HepG2 (cell line): ENCODE measurements around the gene LEAP2. TPM values are rescaled to one million over a fixed set of nuclear protein-coding genes. Genes with fewer than 3 reads are reported as not detected.

ENCODE experiments used
- ATRX ChIP-seq: sonication (generic); formaldehyde crosslinking; IDR thresholded peaks from 2 replicates; pipeline ENCODE4 v1.4.0; 2020; ENCODE audit warnings: missing genetic modification reagents, borderline replicate concordance
- BCL6 ChIP-seq: IDR thresholded peaks from 2 replicates; pipeline ENCODE4 v1.6.1; 2016; ENCODE audit warnings: missing genetic modification reagents, missing compliant biosample characterization
- CCDC6 ChIP-seq: sonication (generic); formaldehyde crosslinking; IDR thresholded peaks from 2 replicates; pipeline ENCODE4 v1.8.1; 2022; ENCODE audit warnings: mild to moderate bottlenecking, missing genetic modification reagents, moderate library complexity
- CHD2 ChIP-seq: IDR thresholded peaks from 2 replicates; pipeline ENCODE4 v1.6.1; 2011; ENCODE audit warnings: low read depth, low read length, improper control_type of control experiment
- HNF4G ChIP-seq, 2 experiments: sonication (generic) in 1 of 2; formaldehyde crosslinking in 1 of 2; IDR thresholded peaks; 2 replicates each; pipeline versions ENCODE4 v1.4.0 to v1.6.1; 2011 to 2020; ENCODE audit warnings: borderline replicate concordance in 2 of 2, low read depth in 2 of 2, mild to moderate bottlenecking in 2 of 2, low read length in 1 of 2, missing genetic modification reagents in 1 of 2, moderate library complexity in 1 of 2
- MBD4 ChIP-seq: IDR thresholded peaks from 2 replicates; pipeline ENCODE4 v1.6.1; 2012; ENCODE audit warnings: low read length, inconsistent platforms, borderline replicate concordance
- MYNN ChIP-seq: sonication (generic); formaldehyde crosslinking; IDR thresholded peaks from 2 replicates; pipeline ENCODE4 v1.4.0; 2020; ENCODE audit warnings: mild to moderate bottlenecking, low read depth, missing genetic modification reagents
- NFE2 ChIP-seq: sonication (generic); formaldehyde crosslinking; IDR thresholded peaks from 2 replicates; pipeline ENCODE4 v1.4.0; 2020; ENCODE audit warnings: missing genetic modification reagents
- NPAS2 ChIP-seq: sonication (generic); formaldehyde crosslinking; IDR thresholded peaks from 2 replicates; pipeline ENCODE4 v1.8.0; 2022; ENCODE audit warnings: mild to moderate bottlenecking, missing genetic modification reagents, borderline replicate concordance
- TAF1 ChIP-seq: sonication (generic); formaldehyde crosslinking; IDR thresholded peaks from 2 replicates; pipeline ENCODE4 v1.4.0; 2020; ENCODE audit warnings: missing genetic modification reagents
- TEAD2 ChIP-seq: sonication (generic); formaldehyde crosslinking; IDR thresholded peaks from 2 replicates; pipeline ENCODE4 v1.9.0; 2021; ENCODE audit warnings: missing genetic modification reagents
- ZNF225 ChIP-seq: sonication (generic); formaldehyde crosslinking; IDR thresholded peaks from 2 replicates; pipeline ENCODE4 v1.4.0; 2020; ENCODE audit warnings: mild to moderate bottlenecking, missing genetic modification reagents
- ZSCAN21 ChIP-seq: sonication (generic); formaldehyde crosslinking; IDR thresholded peaks from 2 replicates; pipeline ENCODE4 v1.8.0; 2022; ENCODE audit warnings: mild to moderate bottlenecking, missing genetic modification reagents, moderate library complexity, borderline replicate concordance
- polyA plus RNA-seq, 8 experiments: library from polyadenylated mRNA; depleted of rRNA in 3 of 8; stranded (reverse) in 7 of 8; unstranded in 1 of 8; fragments of >200 nt; fragmentation: Illumina TruSeq in 4 of 8; extraction: Trizol in 4 of 8; gene quantifications; 2 replicates each; pipeline versions ENCODE4 v1.2.1 to v1.2.3, GENCODE V29; 2011 to 2016; ENCODE audit warnings: low read depth in 4 of 8, missing spikeins in 1 of 8, mixed read lengths in 1 of 8; ENCODE audit not compliant: insufficient read depth in 1 of 8
- total RNA-seq, 5 experiments: library from RNA; depleted of rRNA; stranded (reverse); fragments of >200 nt; fragmentation: Illumina TruSeq; extraction: Trizol; gene quantifications; 2 replicates each; pipeline ENCODE4 v1.2.3, GENCODE V29; 2016; ENCODE audit warnings: low read depth in 1 of 5
- TF ChIP-seq, protein P1 (sequence below): sonication (generic); formaldehyde crosslinking; IDR thresholded peaks from one replicate; pipeline ENCODE4 v1.5.1; 2020; ENCODE audit warnings: mild to moderate bottlenecking, missing genetic modification reagents; ENCODE audit errors: not compliant biosample characterization
- TF ChIP-seq, protein P2 (sequence below): sonication (generic); formaldehyde crosslinking; IDR thresholded peaks from 2 replicates; pipeline ENCODE4 v1.5.0; 2020; ENCODE audit warnings: missing genetic modification reagents
- TF ChIP-seq, protein P3 (sequence below): sonication (generic); formaldehyde crosslinking; conservative IDR thresholded peaks from 2 replicates; pipeline ENCODE4 v1.4.0; 2020; ENCODE audit warnings: mild to moderate bottlenecking, missing genetic modification reagents, moderate library complexity

LEAP2 gene
- total and polyA plus RNA-seq, 2 of the 13 experiments (the other 11 are each of a cell fraction or from before 2014, with no cell fraction given) = 23.9 to 51.9 TPM

DNA sequence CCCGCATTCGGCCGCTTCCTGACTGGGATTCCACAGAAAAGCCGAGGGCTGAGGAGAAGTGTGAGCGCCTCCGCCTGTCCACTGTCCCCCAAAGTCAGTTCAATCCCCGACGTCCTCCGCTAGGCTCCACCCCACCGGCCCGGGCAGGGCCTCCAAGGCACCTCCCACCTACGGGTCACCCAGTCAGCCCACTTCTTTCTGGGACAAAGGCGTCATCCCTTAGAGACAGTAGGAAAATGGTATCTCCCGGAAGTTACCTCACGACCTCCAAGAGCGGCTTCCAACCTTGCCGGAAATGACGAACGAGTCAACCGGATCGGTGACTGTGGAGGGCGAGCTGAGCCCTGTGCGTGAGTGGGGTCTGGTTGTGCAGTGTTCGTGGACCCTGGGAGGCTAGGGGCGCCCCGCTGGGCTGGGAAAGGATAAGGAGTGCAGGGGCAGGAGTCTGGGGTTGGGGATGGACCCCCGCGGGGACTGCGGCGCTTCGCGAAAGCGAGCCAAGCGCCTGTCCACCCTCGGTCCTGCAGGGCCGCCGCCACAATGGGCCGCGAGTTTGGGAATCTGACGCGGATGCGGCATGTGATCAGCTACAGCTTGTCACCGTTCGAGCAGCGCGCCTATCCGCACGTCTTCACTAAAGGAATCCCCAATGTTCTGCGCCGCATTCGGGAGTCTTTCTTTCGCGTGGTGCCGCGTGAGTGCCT, 7.0 kb upstream of the LEAP2 start, which contains the start of the genes GDF9 and UQCRQ (continued):
- TF ChIP-seq, protein P1, sequence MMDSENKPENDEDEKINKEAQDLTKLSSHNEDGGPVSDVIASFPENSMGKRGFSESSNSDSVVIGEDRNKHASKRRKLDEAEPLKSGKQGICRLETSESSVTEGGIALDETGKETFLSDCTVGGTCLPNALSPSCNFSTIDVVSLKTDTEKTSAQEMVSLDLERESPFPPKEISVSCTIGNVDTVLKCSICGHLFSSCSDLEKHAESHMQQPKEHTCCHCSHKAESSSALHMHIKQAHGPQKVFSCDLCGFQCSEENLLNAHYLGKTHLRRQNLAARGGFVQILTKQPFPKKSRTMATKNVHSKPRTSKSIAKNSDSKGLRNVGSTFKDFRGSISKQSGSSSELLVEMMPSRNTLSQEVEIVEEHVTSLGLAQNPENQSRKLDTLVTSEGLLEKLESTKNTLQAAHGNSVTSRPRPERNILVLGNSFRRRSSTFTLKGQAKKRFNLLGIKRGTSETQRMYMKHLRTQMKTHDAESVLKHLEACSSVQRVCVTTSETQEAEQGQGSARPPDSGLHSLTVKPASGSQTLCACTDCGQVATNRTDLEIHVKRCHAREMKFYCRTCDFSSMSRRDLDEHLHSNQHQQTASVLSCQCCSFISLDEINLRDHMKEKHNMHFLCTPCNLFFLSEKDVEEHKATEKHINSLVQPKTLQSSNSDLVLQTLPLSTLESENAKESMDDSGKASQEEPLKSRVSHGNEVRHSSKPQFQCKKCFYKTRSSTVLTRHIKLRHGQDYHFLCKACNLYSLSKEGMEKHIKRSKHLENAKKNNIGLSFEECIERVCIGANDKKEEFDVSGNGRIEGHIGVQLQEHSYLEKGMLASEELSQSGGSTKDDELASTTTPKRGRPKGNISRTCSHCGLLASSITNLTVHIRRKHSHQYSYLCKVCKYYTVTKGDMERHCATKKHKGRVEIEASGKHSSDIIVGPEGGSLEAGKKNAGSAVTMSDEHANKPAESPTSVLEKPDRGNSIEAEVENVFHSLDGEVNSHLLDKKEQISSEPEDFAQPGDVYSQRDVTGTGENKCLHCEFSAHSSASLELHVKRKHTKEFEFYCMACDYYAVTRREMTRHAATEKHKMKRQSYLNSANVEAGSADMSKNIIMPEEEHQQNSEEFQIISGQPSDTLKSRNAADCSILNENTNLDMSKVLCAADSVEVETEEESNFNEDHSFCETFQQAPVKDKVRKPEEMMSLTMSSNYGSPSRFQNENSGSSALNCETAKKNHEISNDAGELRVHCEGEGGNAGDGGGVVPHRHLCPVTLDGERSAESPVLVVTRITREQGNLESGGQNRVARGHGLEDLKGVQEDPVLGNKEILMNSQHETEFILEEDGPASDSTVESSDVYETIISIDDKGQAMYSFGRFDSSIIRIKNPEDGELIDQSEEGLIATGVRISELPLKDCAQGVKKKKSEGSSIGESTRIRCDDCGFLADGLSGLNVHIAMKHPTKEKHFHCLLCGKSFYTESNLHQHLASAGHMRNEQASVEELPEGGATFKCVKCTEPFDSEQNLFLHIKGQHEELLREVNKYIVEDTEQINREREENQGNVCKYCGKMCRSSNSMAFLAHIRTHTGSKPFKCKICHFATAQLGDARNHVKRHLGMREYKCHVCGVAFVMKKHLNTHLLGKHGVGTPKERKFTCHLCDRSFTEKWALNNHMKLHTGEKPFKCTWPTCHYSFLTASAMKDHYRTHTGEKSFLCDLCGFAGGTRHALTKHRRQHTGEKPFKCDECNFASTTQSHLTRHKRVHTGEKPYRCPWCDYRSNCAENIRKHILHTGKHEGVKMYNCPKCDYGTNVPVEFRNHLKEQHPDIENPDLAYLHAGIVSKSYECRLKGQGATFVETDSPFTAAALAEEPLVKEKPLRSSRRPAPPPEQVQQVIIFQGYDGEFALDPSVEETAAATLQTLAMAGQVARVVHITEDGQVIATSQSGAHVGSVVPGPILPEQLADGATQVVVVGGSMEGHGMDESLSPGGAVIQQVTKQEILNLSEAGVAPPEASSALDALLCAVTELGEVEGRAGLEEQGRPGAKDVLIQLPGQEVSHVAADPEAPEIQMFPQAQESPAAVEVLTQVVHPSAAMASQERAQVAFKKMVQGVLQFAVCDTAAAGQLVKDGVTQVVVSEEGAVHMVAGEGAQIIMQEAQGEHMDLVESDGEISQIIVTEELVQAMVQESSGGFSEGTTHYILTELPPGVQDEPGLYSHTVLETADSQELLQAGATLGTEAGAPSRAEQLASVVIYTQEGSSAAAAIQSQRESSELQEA (CRISPR knock-in tag) = peak; percentile 49
- TF ChIP-seq, protein P2, sequence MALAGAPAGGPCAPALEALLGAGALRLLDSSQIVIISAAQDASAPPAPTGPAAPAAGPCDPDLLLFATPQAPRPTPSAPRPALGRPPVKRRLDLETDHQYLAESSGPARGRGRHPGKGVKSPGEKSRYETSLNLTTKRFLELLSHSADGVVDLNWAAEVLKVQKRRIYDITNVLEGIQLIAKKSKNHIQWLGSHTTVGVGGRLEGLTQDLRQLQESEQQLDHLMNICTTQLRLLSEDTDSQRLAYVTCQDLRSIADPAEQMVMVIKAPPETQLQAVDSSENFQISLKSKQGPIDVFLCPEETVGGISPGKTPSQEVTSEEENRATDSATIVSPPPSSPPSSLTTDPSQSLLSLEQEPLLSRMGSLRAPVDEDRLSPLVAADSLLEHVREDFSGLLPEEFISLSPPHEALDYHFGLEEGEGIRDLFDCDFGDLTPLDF (CRISPR knock-in tag) = peak; percentile 68
- TF ChIP-seq TAF1 (CRISPR knock-in tag) = peak; percentile 91
- TF ChIP-seq MYNN (CRISPR knock-in tag) = no peak
- TF ChIP-seq NFE2 = no peak
- no peak for TF ChIP-seq MBD4
- no peak for TF ChIP-seq CHD2
- TF ChIP-seq ATRX (CRISPR knock-in tag) = no peak
- TF ChIP-seq ZSCAN21 = no peak
- TF ChIP-seq NPAS2 (CRISPR knock-in tag) = no peak
- no peak for TF ChIP-seq BCL6 (CRISPR knock-in tag)
- no peak for TF ChIP-seq CCDC6 (CRISPR knock-in tag)
- no peak; the same call in 1 of the 2 replicates for TF ChIP-seq HNF4G (IDR thresholded peaks at IDR 0.05; ENCODE audit: borderline replicate concordance, low read depth, low read length)
- TF ChIP-seq HNF4G (CRISPR knock-in tag; IDR thresholded peaks at IDR 0.05; ENCODE audit: borderline replicate concordance, low read depth) = peak; percentile 54; the same call in 1 of the 2 replicates
- TF ChIP-seq ZNF225 = no peak
- TF ChIP-seq TEAD2 (CRISPR knock-in tag) = no peak
- TF ChIP-seq, protein P3, sequence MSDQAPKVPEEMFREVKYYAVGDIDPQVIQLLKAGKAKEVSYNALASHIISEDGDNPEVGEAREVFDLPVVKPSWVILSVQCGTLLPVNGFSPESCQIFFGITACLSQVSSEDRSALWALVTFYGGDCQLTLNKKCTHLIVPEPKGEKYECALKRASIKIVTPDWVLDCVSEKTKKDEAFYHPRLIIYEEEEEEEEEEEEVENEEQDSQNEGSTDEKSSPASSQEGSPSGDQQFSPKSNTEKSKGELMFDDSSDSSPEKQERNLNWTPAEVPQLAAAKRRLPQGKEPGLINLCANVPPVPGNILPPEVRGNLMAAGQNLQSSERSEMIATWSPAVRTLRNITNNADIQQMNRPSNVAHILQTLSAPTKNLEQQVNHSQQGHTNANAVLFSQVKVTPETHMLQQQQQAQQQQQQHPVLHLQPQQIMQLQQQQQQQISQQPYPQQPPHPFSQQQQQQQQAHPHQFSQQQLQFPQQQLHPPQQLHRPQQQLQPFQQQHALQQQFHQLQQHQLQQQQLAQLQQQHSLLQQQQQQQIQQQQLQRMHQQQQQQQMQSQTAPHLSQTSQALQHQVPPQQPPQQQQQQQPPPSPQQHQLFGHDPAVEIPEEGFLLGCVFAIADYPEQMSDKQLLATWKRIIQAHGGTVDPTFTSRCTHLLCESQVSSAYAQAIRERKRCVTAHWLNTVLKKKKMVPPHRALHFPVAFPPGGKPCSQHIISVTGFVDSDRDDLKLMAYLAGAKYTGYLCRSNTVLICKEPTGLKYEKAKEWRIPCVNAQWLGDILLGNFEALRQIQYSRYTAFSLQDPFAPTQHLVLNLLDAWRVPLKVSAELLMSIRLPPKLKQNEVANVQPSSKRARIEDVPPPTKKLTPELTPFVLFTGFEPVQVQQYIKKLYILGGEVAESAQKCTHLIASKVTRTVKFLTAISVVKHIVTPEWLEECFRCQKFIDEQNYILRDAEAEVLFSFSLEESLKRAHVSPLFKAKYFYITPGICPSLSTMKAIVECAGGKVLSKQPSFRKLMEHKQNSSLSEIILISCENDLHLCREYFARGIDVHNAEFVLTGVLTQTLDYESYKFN = peak; percentile 87
